Vagina (tissue), 2 donors: ENCODE results near the gene KIF21B.

ENCODE experiments used
- CTCF ChIP-seq, 3 experiments: fragments of 450-650 bp in 2 of 3; fragments of 200-600 bp in 1 of 3; sonication (generic) in 1 of 3; IDR thresholded peaks; one replicate each; pipeline ENCODE4 v1.5.1; 2017 to 2019; ENCODE audit warnings: antibody characterized with exemption in 3 of 3, mild to moderate bottlenecking in 2 of 3, moderate library complexity in 2 of 3
- POLR2A ChIP-seq, 2 donors: fragments of 450-650 bp; IDR thresholded peaks; one replicate each; pipeline ENCODE4 v1.6.1; 2017; ENCODE audit warnings: antibody characterized with exemption in 2 of 2, mild to moderate bottlenecking in 2 of 2, moderate library complexity in 2 of 2
- POLR2AphosphoS5 ChIP-seq, 2 donors: sonication (generic); formaldehyde crosslinking; IDR thresholded peaks; one replicate each; pipeline ENCODE4 v1.9.0; 2017; ENCODE audit warnings: antibody characterized with exemption in 2 of 2, mild to moderate bottlenecking in 2 of 2, low read depth in 1 of 2; ENCODE audit not compliant: insufficient read depth in 1 of 2

DNA sequence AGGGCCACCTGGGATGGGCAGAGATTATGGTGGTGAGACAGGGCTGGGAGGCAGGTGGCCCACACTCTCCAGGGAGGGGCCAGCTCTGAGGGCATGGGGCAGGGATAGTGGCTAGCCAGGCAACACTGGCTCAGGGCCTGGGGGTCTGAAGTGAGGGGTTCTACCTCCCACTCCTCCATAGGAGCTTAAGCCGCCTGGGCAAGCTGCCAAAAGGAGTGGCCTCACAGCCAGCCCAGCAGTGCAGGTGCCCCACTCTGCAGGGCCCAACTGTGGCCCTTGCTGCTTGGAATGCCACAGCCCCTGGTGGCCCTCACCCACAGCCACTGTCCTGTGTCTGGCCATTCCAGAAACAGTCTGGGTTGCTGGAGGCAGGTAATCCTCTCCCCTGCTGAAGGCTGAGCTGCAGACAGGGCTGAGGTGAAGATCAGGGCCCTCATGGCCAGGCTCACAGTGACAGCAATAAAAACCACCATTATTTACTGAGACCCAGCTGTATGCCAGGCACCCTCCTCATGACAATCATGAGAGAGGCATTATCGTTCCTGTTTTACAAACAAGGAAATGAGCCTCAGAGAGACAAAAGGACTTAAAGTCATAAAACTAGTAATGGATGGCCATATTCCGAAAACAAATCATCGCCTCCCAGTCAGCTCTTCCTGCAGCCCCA is 31.0 kb downstream of the KIF21B start:
- no peak for TF ChIP-seq CTCF (IDR thresholded peaks at IDR 0.05)
- no peak for TF ChIP-seq POLR2AphosphoS5 (IDR thresholded peaks at IDR 0.05; ENCODE audit: insufficient read depth in 1 of 2, low read depth in 1 of 2)
- no peak for TF ChIP-seq POLR2A (IDR thresholded peaks at IDR 0.05)
